A204.1 (cell line): ENCODE data around the gene GAD1.

Source experiments
- FAIRE-seq: peaks from 2 replicates; lab custom pipeline; 2012; peaks lifted over from hg19 to GRCh38; lab: Jason Lieb, UNC

Gene GAD1

GRCh38 chr2:170846314-170846713 is 29.6 kb downstream of the GAD1 start:
- no peak for FAIRE-seq

DNA sequence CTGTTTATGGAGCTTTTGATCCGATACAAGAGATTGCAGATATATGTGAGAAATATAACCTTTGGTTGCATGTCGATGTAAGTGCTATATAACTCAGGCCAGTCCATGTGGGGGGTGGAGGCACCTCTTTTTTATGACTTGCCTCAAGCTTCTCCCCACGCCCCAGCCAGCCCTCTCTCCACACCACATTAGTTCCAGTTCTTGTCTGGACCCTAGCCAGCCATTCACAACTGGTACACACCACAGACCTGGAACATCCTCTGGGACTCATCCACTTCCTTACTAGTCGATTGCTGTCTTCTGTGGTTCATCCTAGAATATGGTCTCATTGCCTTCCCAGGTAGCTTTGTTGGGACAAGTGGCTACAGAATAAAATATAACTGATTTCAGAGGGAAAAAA is 31.0 kb downstream of the GAD1 start:
- FAIRE-seq, result no peak

DNA sequence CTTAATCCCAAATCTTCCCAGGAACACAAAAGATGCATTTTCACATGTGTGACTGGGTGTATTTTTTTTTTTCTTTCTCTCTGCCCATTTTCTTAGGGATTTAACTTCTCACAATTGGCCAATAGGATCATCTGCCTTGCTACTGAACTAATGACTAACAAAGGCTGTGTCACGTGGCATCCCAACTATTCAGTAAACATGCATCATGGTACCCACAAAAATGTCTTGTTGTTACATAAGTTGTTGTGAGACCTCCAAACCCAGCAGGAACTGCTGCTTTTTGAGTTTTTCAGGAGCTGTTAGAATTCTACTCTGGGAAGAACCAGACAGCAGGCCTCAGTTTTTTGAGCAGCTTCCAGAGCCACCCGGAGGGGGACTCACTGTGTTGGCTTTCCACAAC is 31.9 kb downstream of the GAD1 start:
- FAIRE-seq, result no peak

GRCh38 chr2:170850251-170850650 is 33.6 kb downstream of the GAD1 start:
- FAIRE-seq, result no peak

DNA sequence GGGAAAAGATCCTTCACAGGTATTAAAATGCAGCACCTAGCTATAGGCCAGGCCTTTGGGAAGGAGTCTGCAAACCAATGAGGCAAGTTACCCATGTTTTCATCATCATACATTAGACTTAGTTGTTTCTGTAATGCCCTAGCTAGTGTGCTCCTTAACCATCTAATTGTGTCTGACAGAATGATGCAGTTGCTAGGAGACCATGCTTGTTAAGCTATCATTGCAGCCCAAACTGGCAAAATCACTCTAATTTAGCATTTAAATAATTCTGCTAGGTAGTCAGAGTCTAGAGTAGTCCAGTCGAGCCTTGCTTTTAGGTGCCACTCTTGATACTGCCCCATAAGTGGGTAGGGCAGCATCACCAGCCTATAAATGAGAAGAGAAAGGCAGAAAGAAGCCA is 34.9 kb downstream of the GAD1 start:
- no peak for FAIRE-seq

DNA sequence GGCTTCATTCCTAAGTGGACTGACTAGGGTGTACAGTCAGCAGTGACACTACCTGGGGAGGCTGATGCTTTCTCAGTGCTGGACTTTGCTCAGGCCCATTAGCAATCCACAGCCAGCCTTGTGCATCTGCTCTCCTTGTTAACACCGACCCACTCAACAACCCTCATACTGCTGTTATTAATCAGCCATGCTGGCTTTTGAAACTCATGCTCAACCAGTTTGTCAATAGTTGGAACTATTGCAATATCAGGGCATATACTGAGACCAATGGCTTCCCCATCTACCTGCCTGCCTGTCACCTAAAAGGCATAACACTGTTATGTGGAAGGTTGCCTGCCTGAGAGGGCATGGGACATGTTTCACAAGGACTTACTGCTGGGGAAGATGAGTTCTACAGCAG is 39.4 kb downstream of the GAD1 start:
- FAIRE-seq, result no peak

DNA sequence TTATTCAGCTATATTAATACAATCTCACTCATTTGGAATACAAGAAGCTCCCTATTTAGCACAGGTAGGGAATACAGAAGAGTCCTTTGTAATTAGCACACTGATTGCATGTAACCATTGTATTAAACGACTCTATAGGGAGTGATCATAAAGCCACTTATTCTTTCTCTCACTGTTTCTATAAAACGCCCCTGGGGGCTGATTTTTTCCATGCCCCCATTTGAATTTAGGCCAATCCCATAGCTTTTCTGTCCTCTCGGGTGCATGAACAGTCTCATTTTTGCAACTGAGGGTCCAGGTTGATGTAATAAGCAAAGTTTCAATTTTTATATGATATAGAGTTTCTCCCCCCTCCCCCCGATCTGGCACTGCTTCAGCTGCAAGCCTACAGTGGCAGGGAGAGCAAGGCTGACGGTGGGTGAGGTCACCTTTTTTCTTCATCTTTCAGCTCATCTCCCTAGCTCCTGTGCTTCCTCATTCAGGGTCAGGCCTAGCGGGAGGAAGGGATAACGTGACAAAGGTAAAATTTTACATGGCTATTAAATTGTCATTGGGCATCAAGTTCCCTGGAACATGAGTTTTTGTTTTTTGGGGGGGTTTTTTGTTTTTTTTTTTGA is 45.7 kb downstream of the GAD1 start:
- no peak for FAIRE-seq

DNA sequence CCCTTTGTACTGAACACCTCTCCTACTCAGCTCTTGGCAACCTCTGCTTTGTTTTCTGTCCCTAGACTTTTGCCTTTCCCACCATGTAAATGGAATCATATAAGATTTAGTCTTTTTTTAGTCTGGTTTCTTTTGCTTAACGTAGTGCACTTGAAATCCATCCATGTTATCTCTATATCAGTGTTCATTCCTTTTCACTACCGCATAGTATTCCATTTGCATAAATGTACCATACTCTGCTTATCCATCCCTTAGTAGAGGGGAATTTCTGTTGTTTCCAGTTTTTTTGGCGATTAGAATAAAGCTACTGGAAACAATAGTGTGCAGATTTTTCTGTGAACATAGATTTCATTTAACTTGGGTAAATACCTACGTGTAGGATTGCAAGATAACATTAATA is 46.4 kb downstream of the GAD1 start:
- FAIRE-seq, result no peak

- no peak for FAIRE-seq
These were observed 52.3 kb downstream of the GAD1 start for GRCh38 chr2:170869036-170869435.

- FAIRE-seq, result no peak
These were observed 52.8 kb downstream of the GAD1 start for GRCh38 chr2:170869461-170869860.

GRCh38 chr2:170873035-170873692 is 56.5 kb downstream of the GAD1 start:
- FAIRE-seq, result no peak

DNA sequence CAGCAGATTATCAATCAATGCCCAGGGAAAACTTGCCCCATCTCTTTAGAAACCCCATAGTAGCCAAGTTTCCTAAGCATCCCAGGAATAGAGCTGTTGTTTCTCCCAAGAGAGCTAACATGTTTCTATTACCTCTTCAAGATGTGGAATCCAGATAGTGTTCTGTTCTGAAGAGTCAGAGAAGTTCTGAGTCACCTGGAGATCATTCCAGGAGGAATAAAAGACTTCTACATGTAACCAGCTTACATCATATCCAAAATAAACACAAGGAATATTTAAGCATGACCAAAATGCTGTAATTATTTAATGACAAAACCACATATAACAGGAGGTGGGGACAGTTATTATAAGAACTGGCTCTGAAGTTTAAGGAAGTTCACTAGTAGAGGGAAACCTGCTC is 61.4 kb downstream of the GAD1 start:
- no peak for FAIRE-seq

DNA sequence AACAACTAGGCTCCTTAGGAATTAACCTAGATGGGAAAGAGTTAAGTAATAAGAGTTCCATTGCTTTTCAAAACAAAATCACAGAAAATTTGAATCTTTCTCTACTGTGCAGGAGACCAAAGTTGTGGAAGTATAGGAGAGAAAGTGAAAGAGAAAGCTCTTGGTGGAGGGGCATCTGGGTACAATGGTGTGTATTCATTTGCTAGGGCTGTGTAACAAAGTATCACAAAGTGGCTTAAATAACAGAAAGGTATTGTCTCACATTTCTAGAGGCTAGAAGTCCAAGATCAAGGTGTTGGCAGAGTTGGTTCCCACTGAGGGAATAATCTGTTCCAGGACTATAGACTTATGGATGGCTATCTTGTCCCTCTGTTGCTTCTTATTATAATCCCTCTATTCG is 61.8 kb downstream of the GAD1 start:
- no peak for FAIRE-seq

GRCh38 chr2:170881840-170882239 is 65.2 kb downstream of the GAD1 start:
- FAIRE-seq, result no peak

- no peak for FAIRE-seq
These were observed 66.1 kb downstream of the GAD1 start for GRCh38 chr2:170882758-170883157.

DNA sequence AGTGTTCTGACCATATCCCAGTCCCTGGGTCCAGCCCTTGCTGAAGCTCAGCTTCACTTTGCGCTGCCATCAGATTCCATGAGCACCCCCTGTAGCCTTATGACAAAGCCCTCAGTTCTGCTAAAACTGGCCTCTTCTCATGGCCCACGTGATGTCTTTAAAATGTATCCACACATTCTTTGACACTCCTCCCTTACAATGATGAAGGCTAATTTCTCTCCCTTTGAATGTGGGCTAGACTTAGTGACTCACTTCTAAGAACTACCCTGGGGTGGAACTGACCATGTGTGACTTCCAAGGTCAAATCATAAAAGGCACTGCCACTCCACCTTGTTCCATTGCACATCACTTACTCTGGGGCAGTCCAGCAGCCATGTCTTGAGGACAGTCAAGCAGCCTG is 67.0 kb downstream of the GAD1 start:
- FAIRE-seq, result no peak

- no peak for FAIRE-seq
These were observed 68.6 kb downstream of the GAD1 start for GRCh38 chr2:170885130-170885791.

DNA sequence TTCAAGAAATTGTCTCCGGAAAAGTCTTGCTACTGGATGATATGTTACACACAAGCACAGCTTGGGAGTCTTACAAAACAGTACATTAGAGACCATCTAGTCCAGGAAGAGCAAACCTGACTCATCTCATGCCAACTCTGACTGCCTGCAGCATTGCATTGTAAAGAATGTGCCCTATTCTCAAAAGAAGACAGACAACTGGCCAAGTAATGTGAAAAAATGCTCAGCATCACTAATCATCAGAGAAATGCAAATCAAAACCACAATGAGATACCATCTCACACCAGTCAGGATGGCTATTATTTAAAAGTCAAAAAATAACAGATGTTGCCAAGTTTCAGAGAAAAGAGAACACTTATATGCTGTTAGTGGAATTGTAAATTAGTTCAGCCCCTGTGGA is 69.7 kb downstream of the GAD1 start:
- no peak for FAIRE-seq

DNA sequence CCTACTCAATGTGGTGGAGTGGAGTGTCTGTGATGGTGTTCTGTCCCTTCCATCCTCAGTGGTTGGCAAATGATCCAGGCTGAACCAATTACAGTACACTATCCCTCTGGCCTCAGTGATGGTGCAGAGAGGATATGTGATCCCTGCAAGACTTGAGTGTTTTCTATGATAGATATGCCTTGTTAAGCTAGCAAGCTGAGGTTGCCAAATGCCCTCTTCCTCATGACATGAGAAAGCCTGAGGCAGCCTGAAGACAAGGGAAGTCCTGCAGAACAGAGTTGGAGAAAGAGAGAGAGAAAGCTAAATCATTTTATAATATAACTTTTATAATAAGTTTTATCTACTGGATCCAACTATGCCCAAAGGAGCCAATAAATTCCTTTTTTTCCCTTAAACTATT is 70.8 kb downstream of the GAD1 start:
- no peak for FAIRE-seq

DNA sequence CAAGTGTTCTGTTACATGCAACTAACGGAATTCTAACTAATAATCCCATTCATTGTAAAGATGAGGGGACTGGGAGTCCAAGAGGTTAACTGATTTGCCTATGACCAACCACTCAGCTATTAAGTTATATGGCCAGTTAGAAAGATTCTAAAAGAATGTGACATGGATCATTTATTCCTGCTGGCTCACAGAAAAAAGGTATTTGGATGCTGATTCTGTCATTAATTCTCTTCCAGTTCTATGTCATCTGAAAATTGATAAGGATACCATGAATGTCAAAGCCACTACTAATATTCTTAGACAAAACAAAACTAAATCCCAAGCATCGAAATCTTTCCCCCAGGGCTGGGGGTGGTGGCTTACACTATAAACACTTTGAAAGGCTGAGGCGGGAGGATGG is 71.2 kb downstream of the GAD1 start:
- FAIRE-seq, result no peak

- FAIRE-seq, result no peak
These were observed 75.2 kb downstream of the GAD1 start for GRCh38 chr2:170891893-170892292.

DNA sequence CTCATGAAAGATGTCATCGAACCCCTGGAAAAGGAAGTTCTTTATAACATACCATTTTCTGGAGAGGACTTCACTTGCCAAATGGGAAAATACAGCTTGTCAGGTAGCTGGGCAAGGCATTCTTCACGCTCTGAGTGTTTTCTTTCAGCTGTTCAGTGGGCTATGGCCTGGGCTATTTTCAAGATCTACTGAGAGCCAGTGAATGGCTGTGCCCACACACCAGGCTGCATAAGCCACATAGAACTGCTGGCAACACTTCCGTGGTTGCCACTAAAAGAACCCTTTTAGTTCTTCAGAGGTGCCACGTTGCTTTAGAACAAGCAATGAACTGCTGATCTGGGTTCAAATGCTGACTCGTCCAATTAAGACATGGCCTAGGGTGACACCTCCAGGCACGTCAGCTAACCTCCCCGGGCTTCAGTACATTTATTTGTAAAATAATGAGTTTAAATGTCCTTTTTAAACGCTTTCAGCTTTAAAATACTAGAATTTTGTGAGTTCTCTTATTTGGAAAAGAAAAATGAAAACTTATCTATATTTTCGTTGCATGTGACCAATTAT is 75.8 kb downstream of the GAD1 start:
- no peak for FAIRE-seq

DNA sequence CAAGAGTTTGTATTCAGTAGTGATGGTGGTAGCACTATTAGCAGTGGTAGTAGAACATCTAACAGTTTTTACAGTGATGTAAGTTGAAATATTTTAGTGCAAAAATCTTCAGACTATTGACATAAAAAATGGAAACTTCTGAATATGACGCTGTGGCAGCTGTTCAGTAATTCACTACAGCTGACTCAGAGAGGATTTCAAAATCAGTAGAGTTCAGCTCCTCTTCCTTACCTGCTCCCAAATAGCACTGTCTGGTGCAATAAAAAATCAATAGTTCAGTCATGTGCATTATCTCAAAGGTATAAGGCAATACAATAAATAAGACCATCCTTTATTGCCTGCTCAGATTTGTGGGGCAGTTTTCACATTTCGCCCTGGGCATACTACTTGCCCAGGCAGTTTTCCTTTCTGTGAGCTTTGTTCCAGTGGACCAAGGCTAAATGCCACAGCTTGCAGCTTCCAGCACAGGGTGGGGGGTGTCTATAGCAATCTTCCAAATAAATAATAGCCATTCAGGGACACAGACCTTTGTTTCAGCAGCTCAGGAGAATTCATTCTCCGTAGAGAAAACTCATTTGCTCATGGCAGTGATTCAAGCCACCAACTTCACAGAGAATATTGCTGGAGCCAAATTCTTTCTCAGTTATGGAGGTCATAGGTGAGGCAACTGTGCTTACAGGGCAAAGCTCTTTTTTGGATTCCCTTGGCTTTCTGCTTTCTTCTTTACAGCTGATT is 78.5 kb downstream of the GAD1 start:
- FAIRE-seq, result no peak
